ENCODE data around the gene GNAS-AS1.

- TF ChIP-seq GATA2 (IDR thresholded peaks at IDR 0.05; ENCODE audit: low read depth, low read length) (no peak), GATA3 (IDR thresholded peaks at IDR 0.05; ENCODE audit: low read depth, low read length) (no peak)
Measured at GRCh38 chr20:58772786-58773185, 77.9 kb downstream of the GNAS-AS1 start.
